ENCODE data around the gene CRISP2.
"Not testable (repeated sequence)": the region's sequence is repeated elsewhere in the genome, so short reads cannot be mapped to it uniquely, and the experiment has no call there.

Gene CRISP2

GRCh38 chr6:49713346-49713745 is at the start of gene CRISP2:
CRISP2 (minus strand) TSS chr6:49713543; CDS start chr6:49709196, 4,347 bp downstream.
- DNase-seq: no peak

- no peak for DNase-seq
Measured at GRCh38 chr6:49744259-49744658, 30.9 kb upstream of the CRISP2 start, which contains the start of gene CRISP3. CRISP3 (minus strand) TSS chr6:49744388; CDS start chr6:49744367, 21 bp downstream.

- DNase-seq: no peak
Measured at GRCh38 chr6:49743429-49743828, 30.1 kb upstream of the CRISP2 start.

GRCh38 chr6:49739423-49739822 is 26.1 kb upstream of the CRISP2 start:
- no peak for DNase-seq

- no peak for DNase-seq
Measured at GRCh38 chr6:49736017-49736508, 22.7 kb upstream of the CRISP2 start.

GRCh38 chr6:49733680-49734079 is 20.3 kb upstream of the CRISP2 start:
- DNase-seq: no peak

GRCh38 chr6:49732781-49733180 is 19.4 kb upstream of the CRISP2 start:
- no peak for DNase-seq

- DNase-seq: no peak
Measured at GRCh38 chr6:49730251-49730650, 16.9 kb upstream of the CRISP2 start.

- DNase-seq: not testable (repeated sequence)
Measured at GRCh38 chr6:49723917-49724316, 10.6 kb upstream of the CRISP2 start.

- DNase-seq: no peak
Measured at GRCh38 chr6:49721297-49721696, 8.0 kb upstream of the CRISP2 start.

- DNase-seq: no peak
Measured at GRCh38 chr6:49720372-49720771, 7.0 kb upstream of the CRISP2 start.

- no peak for DNase-seq
Measured at GRCh38 chr6:49698478-49698877, 14.9 kb downstream of the CRISP2 start.

- no peak for DNase-seq
Measured at GRCh38 chr6:49693512-49693911, 19.8 kb downstream of the CRISP2 start.

- DNase-seq: no peak
Measured at GRCh38 chr6:49692534-49692933, 20.8 kb downstream of the CRISP2 start.

GRCh38 chr6:49676671-49677281 is 36.6 kb downstream of the CRISP2 start:
- DNase-seq: no peak

- DNase-seq: no peak
Measured at GRCh38 chr6:49675816-49676215, 37.5 kb downstream of the CRISP2 start.

GRCh38 chr6:49668083-49668511 is 45.2 kb downstream of the CRISP2 start:
- no peak for DNase-seq

GRCh38 chr6:49666930-49667757 is 46.2 kb downstream of the CRISP2 start:
- DNase-seq: no peak

GRCh38 chr6:49666480-49666879 is 46.9 kb downstream of the CRISP2 start:
- no peak for DNase-seq

GRCh38 chr6:49664817-49665216 is 48.5 kb downstream of the CRISP2 start:
- no peak for DNase-seq

- not testable (repeated sequence) for DNase-seq
Measured at GRCh38 chr6:49664054-49664453, 49.3 kb downstream of the CRISP2 start.

GRCh38 chr6:49662892-49663261 is 50.5 kb downstream of the CRISP2 start:
- no peak for DNase-seq

- DNase-seq: no peak
Measured at GRCh38 chr6:49662231-49662891, 51.0 kb downstream of the CRISP2 start.

- no peak for DNase-seq
Measured at GRCh38 chr6:49653942-49654341, 59.4 kb downstream of the CRISP2 start.
